Measurements from ENCODE around the gene TYW1B. TPM values are rescaled to one million over a fixed set of nuclear protein-coding genes. Genes with fewer than 3 reads are reported as not detected.

The TYW1B gene
- total and polyA plus RNA-seq, 2 donors (not counting 3 experiments of a cell fraction or from before 2014, with no cell fraction given), result 0.69 to 2.7 TPM

Small RNAs within 50 kb of the gene (microRNA-seq; reads per million reads assigned to microRNA genes)
- not detected for gene MIR4650-2 (ENCODE audit: borderline number of aligned reads, borderline replicate concordance)

Small RNAs within 50 kb of the gene (small RNA-seq; reads per million reads assigned to genes)
- gene AC211469.2 (ENCODE audit: insufficient read depth, insufficient read length, low read depth, low replicate concordance) (not detected), gene MIR4650-2 (ENCODE audit: insufficient read depth, insufficient read length, low read depth, low replicate concordance) (not detected), gene RN7SL377P (ENCODE audit: insufficient read depth, insufficient read length, low read depth, low replicate concordance) (not detected), gene RN7SL625P (ENCODE audit: insufficient read depth, insufficient read length, low read depth, low replicate concordance) (not detected)

Other genes starting within 250 kb of the TYW1B start
- gene POM121, start 96.9 kb upstream of the TYW1B start, total RNA-seq, result 46.8 and 47.8 TPM in 2 replicates
- 9.3 and 12.3 TPM in 2 replicates for gene POM121, start 96.9 kb upstream of the TYW1B start, polyA plus RNA-seq
- gene TRIM74, start 141.3 kb upstream of the TYW1B start, total RNA-seq, result 0.58 TPM in 1 of 2 replicates, not detected in the other
- gene TRIM74, start 141.3 kb upstream of the TYW1B start, polyA plus RNA-seq, result 0.07 TPM in 1 of 2 replicates, not detected in the other
- not detected in 2 replicates for gene SPDYE8, start 201.6 kb upstream of the TYW1B start, total RNA-seq
- gene SPDYE8, start 201.6 kb upstream of the TYW1B start, polyA plus RNA-seq, result not detected in 2 replicates
- gene SPDYE11, start 229.7 kb upstream of the TYW1B start, total RNA-seq, result not detected in 2 replicates
- not detected in 2 replicates for gene SPDYE11, start 229.7 kb upstream of the TYW1B start, polyA plus RNA-seq